ENCODE measurements around the gene PPP1R1B. TPM values are rescaled to one million over a fixed set of nuclear protein-coding genes. Genes with fewer than 3 reads are reported as not detected.
A peak's percentile ranks its signal among the peaks of the same experiment; 100 is the strongest.

Gene PPP1R1B
- total and polyA plus RNA-seq, 5 donors from 2014 or later: not detected

DNA sequence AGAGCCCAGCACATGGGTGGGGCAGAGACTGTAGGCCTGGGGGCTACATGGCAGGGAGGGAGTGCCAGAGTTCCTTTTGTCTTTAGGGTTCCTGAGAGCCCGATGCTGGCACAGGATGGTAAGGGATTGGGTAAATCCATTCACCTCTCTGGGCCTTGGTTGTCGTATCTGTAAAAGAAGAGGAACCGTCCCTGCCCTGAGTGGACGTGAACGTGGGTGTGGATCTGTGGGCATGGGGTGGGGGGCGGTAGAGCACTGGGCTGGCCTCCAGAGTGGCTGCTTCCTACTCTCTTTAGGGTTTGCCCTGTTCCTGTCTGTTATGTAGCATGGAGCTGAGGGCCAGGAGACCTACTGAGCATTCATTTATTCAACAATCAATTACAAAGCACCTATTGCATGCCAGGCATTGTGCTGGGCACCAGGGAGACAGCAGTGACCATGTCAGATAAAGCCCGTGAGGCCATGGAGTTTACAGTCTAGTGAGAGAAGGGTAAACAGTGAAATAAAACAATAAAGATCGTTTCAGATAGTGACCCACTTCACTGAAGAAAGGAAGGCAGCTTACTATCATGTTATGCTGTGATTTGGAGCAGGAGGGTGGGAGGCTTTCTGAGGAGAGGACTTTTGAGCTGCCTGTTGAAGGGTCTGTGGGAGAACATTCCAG, 25.3 kb downstream of the PPP1R1B start:
- DNase-seq: no peak
- Histone ChIP-seq H3K27me3 (ENCODE audit: control insufficient read depth, insufficient read depth, low read length) (no peaks in the 10 kb centered on the region), H3K4me1 (ENCODE audit: control insufficient read depth, insufficient read depth, low read length, poor library complexity, severe bottlenecking) (peaks cover 4% of the 10 kb centered on the region), H3K36me3 (ENCODE audit: control insufficient read depth, insufficient read depth, low read length) (peaks cover 9% of the 10 kb centered on the region), H3K27ac (ENCODE audit: insufficient read depth, low read length, poor library complexity, severe bottlenecking) (no peak overlapping the region), H3K4me3 (ENCODE audit: low read depth, low read length) (no peak overlapping the region), H3K9me3 (ENCODE audit: control insufficient read depth in 2 of 2, low read length in 2 of 2) (no peaks in the 10 kb centered on the region)
- Mint-ChIP-seq H3K27me3 (no peaks in the 10 kb centered on the region), H3K9me3 (no peaks in the 10 kb centered on the region), H3K27ac (peak overlapping the region; percentile 39 to 68 (median 64)), H3K36me3 (peaks cover 25% of the 10 kb centered on the region), H3K4me1 (peaks cover 4 to 56% (median 35%) of the 10 kb centered on the region in 4 donors), H3K4me3 (no peak overlapping the region)
- no peak for ATAC-seq (ENCODE audit: low read depth in 2 of 2)

DNA sequence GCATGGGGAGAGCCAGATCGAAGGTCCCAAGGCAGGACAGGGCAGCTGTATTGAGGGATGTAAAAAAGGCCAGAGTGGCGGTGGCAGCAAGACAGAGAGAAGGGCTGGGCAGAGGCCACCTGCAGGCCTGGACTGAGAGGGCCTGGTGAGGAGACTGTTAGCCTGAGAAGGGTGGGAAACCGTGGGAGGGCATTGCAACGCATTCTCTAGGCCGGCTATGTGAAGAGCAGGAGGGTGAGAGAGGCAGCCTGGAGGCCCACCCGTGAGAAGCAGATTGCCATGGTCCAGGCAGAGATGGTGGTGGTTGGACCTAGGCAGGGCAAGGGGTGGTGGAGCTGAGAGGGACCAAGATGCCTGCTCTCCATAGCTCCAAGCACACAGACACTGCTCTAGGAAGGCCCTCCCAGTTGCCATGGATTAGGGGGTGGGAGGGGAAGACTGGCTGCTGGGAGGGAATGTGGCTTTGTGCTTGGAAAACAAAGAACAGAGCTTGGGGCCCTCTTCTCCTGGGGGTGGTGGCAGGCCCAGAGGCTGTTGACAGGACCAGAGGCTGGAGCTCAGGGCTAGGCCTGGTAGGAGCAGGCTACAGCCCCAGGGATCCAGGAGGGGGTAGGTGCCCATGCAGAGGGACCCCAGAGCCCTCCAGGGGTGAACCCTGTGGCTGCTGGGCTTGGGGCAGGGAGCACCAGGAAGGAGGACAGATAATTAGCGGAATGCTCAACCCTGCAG, 26.0 kb downstream of the PPP1R1B start:
- no peaks in the 10 kb centered on the region for H3K9me3 Mint-ChIP-seq
- peaks cover 4 to 53% (median 35%) of the 10 kb centered on the region in 4 donors for H3K4me1 Mint-ChIP-seq
- Histone ChIP-seq H3K4me3 (ENCODE audit: low read depth, low read length) (no peak overlapping the region), H3K4me1 (ENCODE audit: control insufficient read depth, insufficient read depth, low read length, poor library complexity, severe bottlenecking) (peaks cover 4% of the 10 kb centered on the region), H3K36me3 (ENCODE audit: control insufficient read depth, insufficient read depth, low read length) (peaks cover 9% of the 10 kb centered on the region), H3K27ac (ENCODE audit: insufficient read depth, low read length, poor library complexity, severe bottlenecking) (no peak overlapping the region), H3K9me3 (ENCODE audit: control insufficient read depth in 2 of 2, low read length in 2 of 2) (no peaks in the 10 kb centered on the region), H3K27me3 (ENCODE audit: control insufficient read depth, insufficient read depth, low read length) (no peaks in the 10 kb centered on the region)
- ATAC-seq (ENCODE audit: low read depth in 2 of 2) (no peak), DNase-seq (no peak)
- H3K4me3 Mint-ChIP-seq: no peak overlapping the region
- H3K27ac Mint-ChIP-seq: peak overlapping the region; percentile 32 to 68 (median 39)
- peaks cover 26% of the 10 kb centered on the region for H3K36me3 Mint-ChIP-seq
- H3K27me3 Mint-ChIP-seq: no peaks in the 10 kb centered on the region

DNA sequence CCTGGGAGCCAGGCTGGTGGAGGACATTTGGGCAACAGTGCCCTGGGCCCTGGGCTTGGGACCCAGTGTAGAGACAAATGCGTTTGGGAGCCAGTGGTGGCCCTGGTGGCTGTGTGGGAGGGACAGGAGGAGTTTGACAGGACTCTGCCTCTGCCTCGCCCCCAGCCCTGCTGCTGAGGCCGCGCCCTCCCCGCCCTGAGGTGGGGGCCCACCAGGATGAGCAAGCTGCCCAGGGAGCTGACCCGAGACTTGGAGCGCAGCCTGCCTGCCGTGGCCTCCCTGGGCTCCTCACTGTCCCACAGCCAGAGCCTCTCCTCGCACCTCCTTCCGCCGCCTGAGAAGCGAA, 26.5 kb downstream of the PPP1R1B start:
- Mint-ChIP-seq H3K27ac (peak overlapping the region in 2 of 3 donors; percentile 49 to 59), H3K36me3 (peaks cover 29% of the 10 kb centered on the region), H3K27me3 (no peaks in the 10 kb centered on the region), H3K4me3 (no peak overlapping the region), H3K9me3 (no peaks in the 10 kb centered on the region), H3K4me1 (peaks cover 4 to 56% (median 35%) of the 10 kb centered on the region in 4 donors)
- Histone ChIP-seq H3K27ac (ENCODE audit: insufficient read depth, low read length, poor library complexity, severe bottlenecking) (no peak overlapping the region), H3K4me3 (ENCODE audit: low read depth, low read length) (no peak overlapping the region), H3K27me3 (ENCODE audit: control insufficient read depth, insufficient read depth, low read length) (no peaks in the 10 kb centered on the region), H3K9me3 (ENCODE audit: control insufficient read depth in 2 of 2, low read length in 2 of 2) (no peaks in the 10 kb centered on the region), H3K36me3 (ENCODE audit: control insufficient read depth, insufficient read depth, low read length) (peaks cover 13% of the 10 kb centered on the region), H3K4me1 (ENCODE audit: control insufficient read depth, insufficient read depth, low read length, poor library complexity, severe bottlenecking) (peaks cover 4% of the 10 kb centered on the region)
- no peak for DNase-seq
- no peak for ATAC-seq (ENCODE audit: low read depth in 2 of 2)

DNA sequence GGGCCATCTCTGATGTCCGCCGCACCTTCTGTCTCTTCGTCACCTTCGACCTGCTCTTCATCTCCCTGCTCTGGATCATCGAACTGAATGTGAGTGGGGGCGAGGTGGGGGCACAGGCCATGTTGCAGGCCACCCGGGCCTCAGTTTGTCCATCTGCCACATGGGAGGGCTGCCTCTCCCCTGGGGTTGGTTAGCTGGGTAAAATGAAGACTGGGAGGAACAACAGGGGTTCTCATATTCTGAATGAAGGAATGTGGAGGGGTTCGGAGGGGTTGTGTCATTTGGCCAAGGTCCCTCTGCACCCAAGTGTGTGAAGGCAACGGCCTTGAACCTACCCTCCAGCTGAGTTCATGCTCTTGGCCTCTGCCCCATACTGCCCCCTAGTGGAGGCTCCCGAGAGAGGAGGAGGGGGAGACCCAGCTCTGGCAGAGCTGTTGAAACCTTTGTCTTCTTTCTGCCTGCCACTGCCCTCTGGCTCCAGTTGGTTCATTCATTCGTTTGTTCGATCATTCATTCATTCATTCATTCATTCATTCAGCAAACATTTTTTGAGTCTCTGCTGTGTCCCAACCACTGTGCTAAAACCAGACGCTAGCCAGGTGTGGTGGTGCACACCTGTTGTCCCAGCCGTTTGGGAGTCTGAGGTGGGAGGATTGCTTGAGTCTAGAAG, 27.0 kb downstream of the PPP1R1B start:
- peak overlapping the region in 1 of 4 donors; percentile 57 for H3K4me3 Mint-ChIP-seq
- H3K4me1 Mint-ChIP-seq: peaks cover 4 to 54% (median 35%) of the 10 kb centered on the region in 4 donors
- Histone ChIP-seq H3K27me3 (ENCODE audit: control insufficient read depth, insufficient read depth, low read length) (no peaks in the 10 kb centered on the region), H3K9me3 (ENCODE audit: control insufficient read depth in 2 of 2, low read length in 2 of 2) (no peaks in the 10 kb centered on the region), H3K4me1 (ENCODE audit: control insufficient read depth, insufficient read depth, low read length, poor library complexity, severe bottlenecking) (peaks cover 4% of the 10 kb centered on the region), H3K27ac (ENCODE audit: insufficient read depth, low read length, poor library complexity, severe bottlenecking) (no peak overlapping the region), H3K4me3 (ENCODE audit: low read depth, low read length) (no peak overlapping the region), H3K36me3 (ENCODE audit: control insufficient read depth, insufficient read depth, low read length) (peaks cover 16% of the 10 kb centered on the region)
- peaks cover 32% of the 10 kb centered on the region for H3K36me3 Mint-ChIP-seq
- H3K9me3 Mint-ChIP-seq: no peaks in the 10 kb centered on the region
- H3K27ac Mint-ChIP-seq: peak overlapping the region in 2 of 3 donors; percentile 49 to 59
- DNase-seq: peak; percentile 61 to 72 (median 70)
- peak; percentile 75 to 81 for ATAC-seq (ENCODE audit: low read depth in 2 of 2)
- no peaks in the 10 kb centered on the region for H3K27me3 Mint-ChIP-seq

DNA sequence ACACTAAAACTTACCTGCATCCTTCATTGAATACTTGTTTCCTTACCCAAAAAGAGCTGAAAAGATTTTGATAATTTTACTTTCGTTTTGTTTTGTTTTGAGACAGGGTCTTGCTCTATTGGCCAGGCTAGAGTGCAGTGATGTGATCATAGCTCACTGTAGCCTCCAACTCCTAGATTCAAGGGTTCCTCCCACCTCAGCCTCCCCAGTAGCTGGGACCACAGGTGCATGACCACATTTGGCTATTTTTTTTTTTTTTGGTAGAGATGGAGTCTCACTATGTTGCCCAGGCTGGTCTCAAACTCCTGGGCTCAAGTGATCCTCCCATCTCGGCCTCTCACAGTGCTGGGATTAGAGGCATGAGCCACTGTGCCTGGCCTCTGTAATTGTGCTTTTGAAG, 28.4 kb downstream of the PPP1R1B start:
- Mint-ChIP-seq H3K4me1 (peaks cover 4 to 49% (median 27%) of the 10 kb centered on the region in 4 donors), H3K27ac (peak overlapping the region in 1 of 3 donors; percentile 83), H3K9me3 (no peaks in the 10 kb centered on the region), H3K36me3 (peaks cover 25% of the 10 kb centered on the region), H3K4me3 (peak overlapping the region in 1 of 4 donors; percentile 10), H3K27me3 (no peaks in the 10 kb centered on the region)
- Histone ChIP-seq H3K27me3 (ENCODE audit: control insufficient read depth, insufficient read depth, low read length) (no peaks in the 10 kb centered on the region), H3K4me3 (ENCODE audit: low read depth, low read length) (no peak overlapping the region), H3K27ac (ENCODE audit: insufficient read depth, low read length, poor library complexity, severe bottlenecking) (no peak overlapping the region), H3K4me1 (ENCODE audit: control insufficient read depth, insufficient read depth, low read length, poor library complexity, severe bottlenecking) (peaks cover 4% of the 10 kb centered on the region), H3K9me3 (ENCODE audit: control insufficient read depth in 2 of 2, low read length in 2 of 2) (no peaks in the 10 kb centered on the region), H3K36me3 (ENCODE audit: control insufficient read depth, insufficient read depth, low read length) (peaks cover 26% of the 10 kb centered on the region)
- DNase-seq (no peak), ATAC-seq (ENCODE audit: low read depth in 2 of 2) (no peak)

DNA sequence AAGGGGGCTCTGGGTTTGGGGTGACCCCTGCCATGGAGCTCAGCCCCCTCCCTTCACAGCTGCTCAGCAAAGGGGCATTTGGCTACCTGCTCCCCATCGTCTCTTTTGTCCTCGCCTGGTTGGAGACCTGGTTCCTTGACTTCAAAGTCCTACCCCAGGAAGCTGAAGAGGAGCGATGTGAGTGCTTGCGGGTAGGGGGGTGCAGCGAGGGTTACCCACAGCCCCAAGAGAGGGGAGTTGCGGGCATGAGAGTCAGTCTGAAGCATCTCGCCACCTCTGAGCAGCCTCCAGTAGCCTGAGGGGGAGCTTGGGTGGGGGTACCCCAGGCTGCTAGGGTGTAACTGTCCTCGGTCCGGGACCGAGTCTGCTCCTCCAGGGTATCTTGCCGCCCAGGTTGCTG, 31.6 kb downstream of the PPP1R1B start:
- H3K4me3 Mint-ChIP-seq: no peak overlapping the region
- peaks cover 46% of the 10 kb centered on the region for H3K36me3 ChIP-seq (ENCODE audit: control insufficient read depth, insufficient read depth, low read length)
- no peaks in the 10 kb centered on the region for H3K27me3 ChIP-seq (ENCODE audit: control insufficient read depth, insufficient read depth, low read length)
- H3K27ac Mint-ChIP-seq: peak overlapping the region in 1 of 3 donors; percentile 66
- peaks cover 4% of the 10 kb centered on the region for H3K4me1 ChIP-seq (ENCODE audit: control insufficient read depth, insufficient read depth, low read length, poor library complexity, severe bottlenecking)
- H3K9me3 ChIP-seq (ENCODE audit: control insufficient read depth in 2 of 2, low read length in 2 of 2): no peaks in the 10 kb centered on the region
- no peaks in the 10 kb centered on the region for H3K27me3 Mint-ChIP-seq
- no peak overlapping the region for H3K27ac ChIP-seq (ENCODE audit: insufficient read depth, low read length, poor library complexity, severe bottlenecking)
- no peaks in the 10 kb centered on the region for H3K9me3 Mint-ChIP-seq
- no peak overlapping the region for H3K4me3 ChIP-seq (ENCODE audit: low read depth, low read length)
- no peak for ATAC-seq (ENCODE audit: low read depth in 2 of 2)
- peaks cover 31% of the 10 kb centered on the region for H3K36me3 Mint-ChIP-seq
- no peak for DNase-seq
- peaks cover 4 to 31% (median 14%) of the 10 kb centered on the region in 4 donors for H3K4me1 Mint-ChIP-seq

DNA sequence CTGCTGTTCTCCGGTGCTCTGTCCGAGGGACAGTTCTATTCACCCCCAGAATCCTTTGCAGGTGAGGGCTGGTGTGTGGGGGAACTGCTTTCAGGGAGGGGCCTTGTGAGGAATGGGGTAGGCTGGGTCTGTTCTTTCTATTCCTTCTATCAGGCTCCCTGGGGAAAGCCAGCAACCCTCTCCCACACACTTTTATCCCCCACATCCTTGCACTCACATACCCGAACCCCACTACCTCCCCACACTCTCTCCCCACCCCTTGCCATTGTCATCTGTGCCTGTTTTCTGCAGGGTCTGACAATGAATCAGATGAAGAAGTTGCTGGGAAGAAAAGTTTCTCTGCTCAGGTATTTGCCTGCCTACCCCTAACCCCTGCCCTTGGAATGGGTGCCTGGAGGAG, 32.0 kb downstream of the PPP1R1B start:
- Histone ChIP-seq H3K9me3 (ENCODE audit: control insufficient read depth in 2 of 2, low read length in 2 of 2) (no peaks in the 10 kb centered on the region), H3K4me3 (ENCODE audit: low read depth, low read length) (no peak overlapping the region), H3K36me3 (ENCODE audit: control insufficient read depth, insufficient read depth, low read length) (peaks cover 46% of the 10 kb centered on the region), H3K4me1 (ENCODE audit: control insufficient read depth, insufficient read depth, low read length, poor library complexity, severe bottlenecking) (peaks cover under 1% of the 10 kb centered on the region), H3K27ac (ENCODE audit: insufficient read depth, low read length, poor library complexity, severe bottlenecking) (no peak overlapping the region), H3K27me3 (ENCODE audit: control insufficient read depth, insufficient read depth, low read length) (no peaks in the 10 kb centered on the region)
- peaks cover 4 to 28% (median 11%) of the 10 kb centered on the region in 4 donors for H3K4me1 Mint-ChIP-seq
- H3K4me3 Mint-ChIP-seq: no peak overlapping the region
- H3K9me3 Mint-ChIP-seq: no peaks in the 10 kb centered on the region
- DNase-seq: no peak
- peaks cover 29% of the 10 kb centered on the region for H3K36me3 Mint-ChIP-seq
- no peaks in the 10 kb centered on the region for H3K27me3 Mint-ChIP-seq
- H3K27ac Mint-ChIP-seq: peak overlapping the region in 1 of 3 donors; percentile 66
- ATAC-seq (ENCODE audit: low read depth in 2 of 2): no peak

Data from CD4-positive, CD25-positive, alpha-beta regulatory T cell (primary cell).